OCI-LY7 (cell line): ENCODE measurements around the gene DNAH6.

Source experiments
- CTCF ChIP-seq: fragments of 200-600 bp; sonication (generic); conservative IDR thresholded peaks from 2 replicates; pipeline ENCODE4 v1.5.1; 2014; ENCODE audit warnings: mild to moderate bottlenecking, antibody characterized with exemption, low read length, moderate library complexity, mixed read lengths
- EZH2phosphoT487 ChIP-seq: fragments of 200-600 bp; sonication (generic); IDR thresholded peaks from 2 replicates; pipeline ENCODE4 v1.6.1; 2018; ENCODE audit warnings: low read depth, borderline replicate concordance, mild to moderate bottlenecking, mixed run types, antibody characterized with exemption, low read length, moderate library complexity, mixed read lengths

GRCh38 chr2:84741182-84741822, 225.0 kb downstream of the DNAH6 start:
- peak; percentile 69 for TF ChIP-seq CTCF
- no peak for TF ChIP-seq EZH2phosphoT487
